GM12878 (cell line): Measurements from ENCODE around the gene SHQ1.

Source experiments
- BMI1 ChIP-seq: fragments of 450-650 bp; IDR thresholded peaks from 2 replicates; pipeline ENCODE4 v1.6.1; 2016; ENCODE audit warnings: mild to moderate bottlenecking, moderate library complexity, borderline replicate concordance
- CTCF ChIP-seq, 3 experiments: IDR thresholded peaks in 2 of 3; conservative IDR thresholded peaks in 1 of 3; 2 replicates each; pipeline ENCODE4 v1.5.1; 2011; ENCODE audit warnings: low read depth in 3 of 3, low read length in 3 of 3, mild to moderate bottlenecking in 3 of 3, control low read depth in 2 of 3, moderate library complexity in 2 of 3, inconsistent platforms in 1 of 3, mixed read lengths in 1 of 3; ENCODE audit not compliant: control insufficient read depth in 2 of 3, insufficient read depth in 1 of 3; ENCODE audit errors: extremely low read depth in 1 of 3
- MYC ChIP-seq: IDR thresholded peaks from 2 replicates; pipeline ENCODE4 v1.6.1; 2011; ENCODE audit warnings: mild to moderate bottlenecking, low read length, moderate library complexity, inconsistent platforms; ENCODE audit not compliant: insufficient read depth, insufficient replicate concordance, insufficient read length, severe bottlenecking
- RAD21 ChIP-seq: IDR thresholded peaks from 2 replicates; pipeline ENCODE4 v1.6.1; 2011; ENCODE audit warnings: mild to moderate bottlenecking, low read depth, low read length, moderate library complexity; ENCODE audit not compliant: insufficient read depth
- USF1 ChIP-seq: IDR thresholded peaks from 2 replicates; pipeline ENCODE4 v1.6.1; 2011; ENCODE audit warnings: borderline replicate concordance, low read depth, mild to moderate bottlenecking, moderate library complexity, mixed read lengths, low read length; ENCODE audit not compliant: insufficient read depth; ENCODE audit errors: extremely low read length

GRCh38 chr3:72847282-72847681 is 963 bp downstream of the SHQ1 start:
- no peak for TF ChIP-seq USF1
- TF ChIP-seq MYC = no peak
- TF ChIP-seq RAD21 = no peak
- no peak for TF ChIP-seq CTCF (IDR thresholded peaks at IDR 0.05 in 2 of 3, conservative IDR thresholded peaks at IDR 0.05 in 1 of 3; ENCODE audit: control insufficient read depth in 2 of 3, extremely low read depth in 1 of 3, insufficient read depth in 1 of 3, low read depth in 3 of 3, low read length in 3 of 3)
- no peak for TF ChIP-seq BMI1
